ENCODE results near the gene SGCA. TPM values are rescaled to one million over a fixed set of nuclear protein-coding genes. Genes with fewer than 3 reads are reported as not detected.

The SGCA gene
- total RNA-seq, 1 donor from 2014 or later: 159 TPM

- intact Hi-C loops (cut with DNase I): no loop called here
Observed at GRCh38 chr17:50211249-50212120, 45.7 kb downstream of the SGCA start.

GRCh38 chr17:50212121-50212843, 46.5 kb downstream of the SGCA start:
- no peak for DNase-seq (ENCODE audit: low spot score)
- intact Hi-C loops (cut with DNase I): no loop called here

More at GRCh38 chr17:50211249-50212120, 45.7 kb downstream of the SGCA start:
- DNase-seq (ENCODE audit: low spot score): no peak

GRCh38 chr17:50213026-50214022, 47.5 kb downstream of the SGCA start:
- DNase-seq (ENCODE audit: low spot score): no peak
- intact Hi-C loops (cut with DNase I): no loop called here

- DNase-seq (ENCODE audit: low spot score): no peak
Observed at GRCh38 chr17:50214976-50215760, 49.4 kb downstream of the SGCA start.

GRCh38 chr17:50217591-50217990, 51.8 kb downstream of the SGCA start:
- no peak for DNase-seq (ENCODE audit: low spot score)
- intact Hi-C loops (cut with DNase I): no loop called here

More at GRCh38 chr17:50214976-50215760, 49.4 kb downstream of the SGCA start:
- intact Hi-C loops (cut with DNase I): no loop called here

- intact Hi-C loops (cut with DNase I): no loop called here
- no peak for DNase-seq (ENCODE audit: low spot score)
Observed at GRCh38 chr17:50218071-50218759, 52.4 kb downstream of the SGCA start.

- intact Hi-C loops (cut with DNase I): no loop called here
- DNase-seq (ENCODE audit: low spot score): no peak
Observed at GRCh38 chr17:50218771-50219315, 53.0 kb downstream of the SGCA start.

- DNase-seq (ENCODE audit: low spot score): no peak
- intact Hi-C loops (cut with DNase I): no loop called here
Observed at GRCh38 chr17:50219342-50219741, 53.5 kb downstream of the SGCA start.

GRCh38 chr17:50219939-50220465, 54.2 kb downstream of the SGCA start:
- DNase-seq (ENCODE audit: low spot score): no peak
- intact Hi-C loops (cut with DNase I): no loop called here

GRCh38 chr17:50220811-50221210, 55.0 kb downstream of the SGCA start:
- intact Hi-C loops (cut with DNase I): no loop called here

GRCh38 chr17:50221266-50221863, 55.6 kb downstream of the SGCA start:
- intact Hi-C loops (cut with DNase I): no loop called here
- no peak for DNase-seq (ENCODE audit: low spot score)

More at GRCh38 chr17:50220811-50221210, 55.0 kb downstream of the SGCA start:
- no peak for DNase-seq (ENCODE audit: low spot score)

GRCh38 chr17:50221864-50222545, 56.2 kb downstream of the SGCA start:
- no peak for DNase-seq (ENCODE audit: low spot score)

GRCh38 chr17:50222922-50223321, 57.1 kb downstream of the SGCA start:
- no peak for DNase-seq (ENCODE audit: low spot score)
- intact Hi-C loops (cut with DNase I): no loop called here

More at GRCh38 chr17:50221864-50222545, 56.2 kb downstream of the SGCA start:
- intact Hi-C loops (cut with DNase I): no loop called here

All from cardiac septum (tissue), 1 donor.